ENCODE data around the gene VASP.
A peak's percentile ranks its signal among the peaks of the same experiment; 100 is the strongest.

GRCh38 chr19:45508417-45508860, 1.2 kb downstream of the VASP start:
- TF ChIP-seq POLR2A (IDR thresholded peaks at IDR 0.05) (no peak), POLR2AphosphoS5 (IDR thresholded peaks at IDR 0.05) (peak in 1 of 3 donors; percentile 38)

All from spleen (tissue), 3 donors.